PC-3 (cell line): ENCODE data around the gene CST5.

Experiments used
- CTCF ChIP-seq: fragments of 300-600 bp; sonication (generic); conservative IDR thresholded peaks from 2 replicates; pipeline ENCODE4 v1.5.1; 2017; ENCODE audit warnings: antibody characterized with exemption, low read depth, mild to moderate bottlenecking, low read length
- EZH2 ChIP-seq: fragments of 300-600 bp; sonication (generic); IDR thresholded peaks from one replicate; pipeline ENCODE4 v1.6.1; 2017; ENCODE audit warnings: antibody characterized with exemption, mild to moderate bottlenecking, low read length; ENCODE audit not compliant: unreplicated experiment

- no peak for TF ChIP-seq CTCF
- TF ChIP-seq EZH2 = no peak
These were observed 48.8 kb upstream of the CST5 start for GRCh38 chr20:23928353-23928752.
